ENCODE measurements around the gene PLEKHH3.

The PLEKHH3 gene

GRCh38 chr17:42690596-42690995 is 13.8 kb upstream of the PLEKHH3 start:
- intact Hi-C loops (cut with DNase I), result no loop called here
- peak in 3 of 10 donors; percentile 38 to 72 (median 68) for DNase-seq

GRCh38 chr17:42687707-42688320 is 11.0 kb upstream of the PLEKHH3 start:
- DNase-seq, result peak in 1 of 10 donors; percentile 81
- intact Hi-C loops (cut with DNase I), result no loop called here

- intact Hi-C loops (cut with DNase I), result no loop called here
- DNase-seq, result peak in 3 of 10 donors; percentile 64 to 83 (median 83)
Measured at GRCh38 chr17:42686520-42687128, 9.8 kb upstream of the PLEKHH3 start.

DNA sequence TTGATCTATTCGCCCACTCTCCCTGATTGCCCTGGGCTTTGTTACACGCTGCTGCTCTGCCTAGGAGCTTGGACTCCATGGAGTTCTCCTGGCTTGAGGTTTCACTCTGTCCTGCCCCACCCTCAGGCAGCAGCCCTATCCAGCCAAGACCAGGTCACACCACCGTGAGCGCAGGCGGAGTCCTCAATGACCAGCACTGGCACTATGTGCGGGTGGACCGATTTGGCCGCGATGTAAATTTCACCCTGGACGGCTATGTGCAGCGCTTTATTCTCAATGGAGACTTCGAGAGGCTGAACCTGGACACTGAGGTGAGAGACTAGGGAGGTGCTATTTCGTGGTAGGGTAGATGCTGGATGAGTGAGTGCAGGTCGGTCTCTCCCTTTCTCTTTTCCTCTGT is 9.0 kb upstream of the PLEKHH3 start:
- intact Hi-C loops (cut with DNase I), result no loop called here
- peak in 2 of 10 donors; percentile 66 to 72 for DNase-seq

GRCh38 chr17:42684929-42685556 is 8.2 kb upstream of the PLEKHH3 start:
- DNase-seq, result peak in 1 of 10 donors; percentile 84
- intact Hi-C loops (cut with DNase I), result no loop called here

GRCh38 chr17:42683407-42684034 is 6.7 kb upstream of the PLEKHH3 start:
- intact Hi-C loops (cut with DNase I), result no loop called here
- DNase-seq, result peak in 9 of 10 donors; percentile 30 to 96 (median 73)

- intact Hi-C loops (cut with DNase I), result no loop called here
- DNase-seq, result peak in 9 of 10 donors; percentile 39 to 94 (median 64)
Measured at GRCh38 chr17:42682722-42683403, 6.1 kb upstream of the PLEKHH3 start.

DNA sequence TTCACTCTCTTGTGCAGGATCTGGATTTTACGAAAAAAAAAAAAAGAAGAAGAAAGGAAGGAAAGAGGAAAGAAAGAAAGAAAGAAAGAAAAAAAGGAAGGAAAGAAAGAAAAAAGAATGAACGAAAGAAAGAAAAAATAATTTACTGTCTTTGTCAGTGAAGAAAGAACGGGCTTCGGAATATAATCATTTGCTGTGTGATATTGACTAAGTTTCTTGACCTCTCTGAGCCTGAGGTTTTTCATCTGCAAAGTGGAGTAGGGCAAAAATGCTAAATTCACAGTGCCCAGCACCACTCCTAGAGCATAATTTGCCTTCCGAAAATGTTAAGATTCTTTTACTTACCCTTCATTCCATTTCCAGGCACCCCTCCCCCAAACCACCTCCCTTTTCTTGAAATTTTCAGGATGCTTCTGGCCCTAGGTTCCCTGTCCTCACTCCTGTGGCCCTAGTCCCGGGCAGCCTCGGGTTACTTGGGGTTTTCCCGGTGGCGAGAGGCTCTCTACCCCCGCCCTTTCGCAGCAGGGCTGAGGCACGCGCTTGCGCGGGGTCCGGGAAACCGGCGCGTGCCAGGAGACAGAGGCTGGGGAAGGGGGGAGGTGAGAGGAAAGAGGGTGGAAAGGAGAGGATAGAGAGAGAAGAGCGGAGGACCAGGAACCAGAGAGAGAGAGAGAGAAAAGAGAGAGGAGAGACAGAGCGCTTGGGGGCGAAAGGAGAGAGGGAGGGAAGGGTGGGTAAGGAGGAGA is 5.4 kb upstream of the PLEKHH3 start, which contains the start of gene CNTNAP1:
CNTNAP1 (plus strand) TSS at position 556 of the 746 bp plus-strand sequence. CDS start 299 bp downstream, outside the sequence.
- peak; percentile 35 to 95 (median 72) for DNase-seq
- intact Hi-C loops (cut with DNase I), result no loop called here

DNA sequence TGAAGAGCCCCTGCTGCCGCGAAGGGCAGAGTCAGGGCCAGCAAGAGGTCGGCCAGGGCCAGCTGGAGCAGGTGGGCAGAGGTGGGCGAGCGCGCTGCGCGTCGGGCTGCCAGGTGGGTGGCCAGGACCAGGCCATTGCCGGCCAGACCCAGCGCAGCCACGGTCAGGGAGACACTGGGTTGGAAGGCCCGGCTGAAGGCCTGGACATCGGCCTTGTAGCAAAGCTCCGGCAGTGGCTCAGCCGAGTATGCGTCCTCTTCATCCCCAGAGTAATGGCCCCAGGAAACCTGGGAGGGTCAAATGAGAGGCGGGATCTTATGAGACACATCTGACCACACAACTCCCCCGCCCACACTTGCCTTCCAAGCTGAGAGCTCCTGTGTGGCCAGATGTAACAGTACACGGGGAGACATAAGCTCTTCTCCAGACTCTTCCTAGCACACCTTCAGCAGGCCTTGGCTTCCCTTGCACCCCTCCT is 3.6 kb upstream of the PLEKHH3 start:
- DNase-seq, result peak in 2 of 10 donors; percentile 62 to 77
- intact Hi-C loops (cut with DNase I), result no loop called here

DNA sequence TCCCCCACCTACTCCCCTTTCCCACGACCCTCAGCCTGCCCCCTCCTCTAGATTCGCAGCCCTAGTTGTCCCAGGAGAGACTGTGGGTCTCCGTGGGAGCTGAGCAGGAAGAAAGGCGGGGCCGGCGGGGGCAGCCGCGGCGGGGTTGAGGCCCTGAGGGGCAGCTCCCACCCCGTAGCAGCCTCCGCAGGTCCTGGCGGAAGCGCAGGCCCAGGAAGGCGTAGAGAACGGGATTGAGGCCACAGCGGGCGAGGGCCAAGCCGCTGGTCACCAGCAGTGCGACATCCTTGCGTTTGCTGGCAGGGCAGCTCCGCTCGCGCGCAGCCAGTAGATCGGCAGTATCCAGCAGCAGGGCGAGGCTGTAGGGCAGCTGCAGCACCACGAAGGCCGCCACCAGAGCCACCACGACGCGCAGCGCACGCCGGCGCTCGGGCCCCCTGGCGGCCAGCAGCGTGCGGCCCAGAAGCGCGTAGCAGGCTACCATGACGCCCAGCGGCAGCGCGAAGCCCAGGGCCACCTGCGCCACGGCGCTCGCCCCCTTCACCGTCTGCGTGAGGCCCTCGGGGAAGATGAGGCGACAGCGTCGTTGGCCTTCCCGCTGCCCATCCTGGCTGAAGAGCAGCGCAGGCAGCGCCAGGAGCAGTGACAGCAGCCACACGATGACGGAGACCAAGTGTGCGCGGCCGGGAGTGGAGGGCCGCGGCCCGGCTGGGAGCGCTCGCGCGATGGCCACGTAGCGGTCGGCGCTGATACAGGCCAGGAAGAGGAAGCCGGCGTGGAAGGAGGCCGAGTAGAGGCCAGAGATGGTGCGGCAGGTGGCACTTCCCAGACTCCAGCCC is 2.9 kb upstream of the PLEKHH3 start:
- intact Hi-C loops (cut with DNase I), result loop anchor here (1.0 to 5.0 kb wide), 2 partner anchors 70 to 272 kb away; partner anchors contain the start of genes RETREG3 and TUBG1
- peak; percentile 36 to 96 (median 68) for DNase-seq

DNA sequence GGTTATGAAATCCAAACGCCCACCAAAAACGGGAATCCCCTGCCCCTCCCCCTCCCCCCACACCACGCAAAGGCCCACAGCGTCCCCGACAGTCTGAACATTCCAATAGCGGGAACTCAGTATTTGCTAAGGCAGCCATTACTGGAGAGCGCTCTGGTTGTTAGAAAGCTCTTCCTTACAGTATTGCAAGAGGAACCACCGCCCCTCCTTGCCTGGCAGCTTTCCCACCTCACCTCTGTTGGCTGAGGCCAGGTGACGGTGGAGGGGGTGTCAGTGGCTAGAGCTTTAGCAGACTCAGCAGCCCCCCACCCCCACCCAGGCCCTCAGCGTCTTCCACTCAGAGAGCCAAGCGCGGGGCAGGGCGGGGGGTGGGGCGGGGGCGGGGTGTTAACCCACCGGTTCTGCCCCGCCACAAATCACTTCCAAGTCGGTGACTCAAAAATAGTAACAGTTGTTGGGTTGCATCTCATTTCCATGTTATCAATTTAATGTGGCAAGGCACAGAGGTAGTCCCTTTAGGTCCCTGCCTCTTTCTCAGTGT is 2.2 kb upstream of the PLEKHH3 start:
- DNase-seq, result peak in 3 of 10 donors; percentile 40 to 68 (median 63)
- intact Hi-C loops (cut with DNase I), result loop anchor here (1.0 to 5.0 kb wide), 2 partner anchors 70 to 272 kb away; partner anchors contain the start of genes RETREG3 and TUBG1

DNA sequence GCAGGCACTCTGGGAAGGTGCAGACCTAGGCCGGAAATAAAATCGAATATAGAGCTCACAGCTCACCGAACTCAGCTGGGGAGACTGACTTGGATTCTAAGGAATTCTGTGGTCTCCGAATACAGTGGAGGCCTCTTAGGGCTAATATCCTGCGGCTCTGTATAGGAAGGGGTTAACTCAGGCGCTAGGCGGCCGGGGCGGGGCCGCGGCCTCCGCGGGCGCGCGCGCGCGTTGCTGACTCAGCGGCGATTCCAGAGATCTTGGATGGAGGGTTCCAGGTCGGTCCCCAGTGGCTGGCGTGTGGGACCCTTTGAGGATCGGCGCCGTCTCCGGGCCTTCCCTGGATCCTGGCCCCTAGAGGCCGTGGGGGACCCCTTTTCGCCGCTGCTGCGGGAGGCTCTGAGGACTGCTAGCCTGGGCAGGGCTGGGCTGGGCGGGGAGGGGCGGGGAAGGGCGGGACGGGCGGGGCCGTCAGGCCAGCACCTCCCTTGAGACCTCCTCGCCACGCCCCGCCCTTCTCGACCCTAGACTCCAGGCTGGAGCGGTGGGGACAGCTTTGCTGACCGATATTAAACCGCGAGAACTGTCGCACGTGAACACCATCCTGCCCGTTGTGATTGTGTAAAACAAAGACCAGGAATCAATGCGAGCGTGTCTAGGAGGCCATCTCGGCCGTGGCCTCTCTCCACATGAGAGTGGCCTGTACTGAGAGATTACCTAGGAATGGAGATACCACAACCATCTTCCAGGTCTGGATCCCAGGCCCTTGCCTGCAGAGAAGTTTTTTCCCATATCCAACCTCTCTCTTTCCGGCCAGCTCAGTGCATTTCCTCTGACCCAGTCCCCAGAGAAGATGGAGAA is 1.4 kb upstream of the PLEKHH3 start:
- intact Hi-C loops (cut with DNase I), result loop anchor here (2.0 to 5.0 kb wide), 2 partner anchors 101 to 271 kb away; partner anchors contain the start of gene PSMC3IP
- DNase-seq, result peak; percentile 71 to 98 (median 82)

DNA sequence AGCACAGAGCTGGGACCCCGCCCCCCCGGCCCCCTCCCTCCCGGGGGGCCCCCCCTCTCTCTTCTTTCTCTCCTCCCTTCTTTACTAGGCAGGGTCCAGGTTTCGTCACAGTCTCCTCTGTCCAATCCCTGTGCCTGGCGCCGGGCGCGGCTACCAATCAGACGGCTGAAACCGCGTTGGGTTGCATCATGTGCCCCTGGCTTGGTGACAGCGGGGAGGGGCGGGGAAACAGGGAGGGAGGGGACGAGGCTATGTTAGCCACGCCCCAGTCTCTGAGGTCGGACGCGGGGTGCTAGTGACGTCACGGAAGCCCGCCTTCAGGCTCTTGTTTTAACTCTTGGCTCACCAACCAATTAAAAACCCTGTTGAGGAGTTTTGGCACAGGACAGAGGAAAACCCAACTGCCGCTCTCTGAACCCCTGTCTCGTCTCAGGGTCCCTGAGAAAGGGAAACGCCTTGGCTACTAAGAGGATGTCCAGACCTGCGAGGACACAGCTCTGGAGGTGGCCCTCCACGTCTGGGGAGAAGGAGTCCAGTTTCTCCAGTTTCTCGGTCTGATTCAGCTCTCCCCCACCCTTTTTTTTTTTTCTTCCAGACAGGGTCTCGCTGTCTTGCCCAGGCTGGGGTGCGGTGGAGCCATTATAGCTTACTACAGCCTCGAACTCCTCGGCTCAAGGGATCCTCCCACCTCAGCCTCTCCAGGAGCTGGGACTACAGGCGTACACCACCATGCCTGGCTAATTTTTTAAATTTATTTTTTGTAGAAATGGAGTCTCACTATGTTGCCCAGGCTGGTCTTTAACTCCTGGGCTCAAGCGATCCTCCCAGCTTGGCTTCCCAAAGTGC is 441 bp upstream of the PLEKHH3 start:
- intact Hi-C loops (cut with DNase I), result loop anchor here (2.0 to 5.0 kb wide), 2 partner anchors 100 to 270 kb away; partner anchors contain the start of gene PSMC3IP
- DNase-seq, result peak; percentile 99 to 100 (median 100)

- DNase-seq, result peak in 4 of 10 donors; percentile 38 to 85 (median 82)
- intact Hi-C loops (cut with DNase I), result loop anchor here (2.0 to 5.0 kb wide), 2 partner anchors 99 to 269 kb away; partner anchors contain the start of gene PSMC3IP
Measured at GRCh38 chr17:42675965-42676423, 800 bp downstream of the PLEKHH3 start.

DNA sequence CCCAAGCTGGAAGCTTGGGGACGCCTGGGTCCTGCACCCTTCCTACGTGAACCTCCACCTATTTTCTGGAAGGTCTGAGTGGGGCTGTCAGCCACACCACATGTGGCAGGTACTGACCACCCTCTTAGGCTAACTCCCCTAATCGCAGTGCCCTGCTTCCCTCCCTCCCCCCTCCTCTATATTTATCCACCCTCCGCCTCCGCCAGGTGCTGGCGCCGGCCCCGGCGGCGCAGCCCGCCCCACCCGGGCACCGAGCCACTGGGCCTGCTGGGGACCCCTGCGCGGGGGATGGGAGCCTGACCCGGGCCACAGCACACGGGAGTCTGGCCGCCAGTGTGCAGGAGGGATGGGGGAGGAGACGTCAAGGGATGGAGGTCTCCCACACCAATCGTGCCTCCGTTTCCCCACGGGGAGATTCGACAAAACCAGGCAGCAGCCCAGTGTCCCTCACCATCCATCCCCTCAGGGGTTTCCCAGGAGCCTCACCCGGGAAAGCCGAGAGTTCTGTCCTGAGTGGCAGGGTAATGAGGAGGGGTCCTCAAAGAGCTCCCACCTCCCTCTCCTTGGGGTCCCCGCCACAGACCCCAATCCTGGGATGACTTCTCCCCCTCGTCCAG is 1.3 kb downstream of the PLEKHH3 start:
- intact Hi-C loops (cut with DNase I), result loop anchor here (5.0 kb wide), 1 partner anchor 268 kb away; no protein-coding TSS in a partner anchor
- DNase-seq, result peak in 3 of 10 donors; percentile 64 to 84 (median 79)
